Suprapubic skin (tissue), 4 donors: ENCODE results near the gene LRRC61. TPM values are rescaled to one million over a fixed set of nuclear protein-coding genes. Genes with fewer than 3 reads are reported as not detected.
"Not testable (repeated sequence)": the region's sequence is repeated elsewhere in the genome, so short reads cannot be mapped to it uniquely, and the experiment has no call there.

Source experiments
- DNase-seq, 2 donors: peaks; one replicate each; pipeline ENCODE4 v3.0.0-alpha.2; 2019; ENCODE audit warnings: low spot score in 2 of 2
- H3K27ac ChIP-seq: fragments of 200-600 bp; sonication (generic); one replicate; pipeline ENCODE4 v1.5.1; 2019
- H3K27me3 ChIP-seq: fragments of 200-600 bp; sonication (generic); one replicate; pipeline ENCODE4 v1.5.1; 2019
- H3K36me3 ChIP-seq: fragments of 200-600 bp; sonication (generic); one replicate; pipeline ENCODE4 v1.5.1; 2019
- H3K4me1 ChIP-seq: fragments of 200-600 bp; sonication (generic); one replicate; pipeline ENCODE4 v1.5.1; 2019
- H3K4me3 ChIP-seq: fragments of 200-600 bp; sonication (generic); one replicate; pipeline ENCODE4 v1.5.1; 2019; ENCODE audit warnings: mild to moderate bottlenecking
- H3K9me3 ChIP-seq: fragments of 200-600 bp; sonication (generic); one replicate; pipeline ENCODE4 v1.5.1; 2019
- CTCF ChIP-seq, 2 donors: fragments of 200-600 bp in 1 of 2; fragments of 450-650 bp in 1 of 2; sonication (generic) in 1 of 2; IDR thresholded peaks; one replicate each; pipeline ENCODE4 v1.5.1; 2016 to 2019; ENCODE audit warnings: antibody characterized with exemption in 2 of 2, mild to moderate bottlenecking in 1 of 2, moderate library complexity in 1 of 2
- EP300 ChIP-seq: sonication (generic); formaldehyde crosslinking; IDR thresholded peaks from one replicate; pipeline ENCODE4 v1.6.1; 2017; ENCODE audit warnings: antibody characterized with exemption
- POLR2A ChIP-seq, 2 donors: fragments of 450-650 bp; IDR thresholded peaks; one replicate each; pipeline ENCODE4 v1.6.1; 2017; ENCODE audit warnings: antibody characterized with exemption in 2 of 2, mild to moderate bottlenecking in 2 of 2, moderate library complexity in 2 of 2
- POLR2AphosphoS5 ChIP-seq, 3 donors: sonication (generic); formaldehyde crosslinking; IDR thresholded peaks; one replicate each; pipeline ENCODE4 v1.6.1; 2017; ENCODE audit warnings: antibody characterized with exemption in 3 of 3
- WGBS: methylation state at CpG from one replicate; pipeline ENCODE4 v1.1.5; 2018; 5-methylcytosine and 5-hydroxymethylcytosine counted together
- total RNA-seq, 4 donors: library from RNA; depleted of rRNA; stranded (reverse); fragments of >200 nt; gene quantifications; one replicate each; pipeline ENCODE4 v1.1.0, GENCODE V29; 2016

Gene LRRC61
- total RNA-seq, 4 donors from 2014 or later, result 7.9 to 29.0 (median 22.5) TPM

GRCh38 chr7:150385302-150385723 is 62.2 kb downstream of the LRRC61 start:
- no peaks in the 10 kb centered on the region for H3K27me3 ChIP-seq
- 70% methylated on average over 11 of the region's 14 CpGs for WGBS
- no peak for DNase-seq

GRCh38 chr7:150385884-150386283 is 62.7 kb downstream of the LRRC61 start:
- WGBS, result 55% methylated on average over 6 of the region's 6 CpGs
- not testable (repeated sequence) for DNase-seq, H3K9me3 ChIP-seq, H3K36me3 ChIP-seq, H3K27ac ChIP-seq, H3K27me3 ChIP-seq, H3K4me3 ChIP-seq
- H3K4me1 ChIP-seq, result peaks cover 27% of the 10 kb centered on the region

More at GRCh38 chr7:150385302-150385723, 62.2 kb downstream of the LRRC61 start:
- H3K9me3 ChIP-seq, result no peaks in the 10 kb centered on the region
- H3K36me3 ChIP-seq, result no peaks in the 10 kb centered on the region
- no peak for TF ChIP-seq CTCF (IDR thresholded peaks at IDR 0.05)
- no peak for TF ChIP-seq POLR2AphosphoS5 (IDR thresholded peaks at IDR 0.05)
- no peak for TF ChIP-seq EP300
- TF ChIP-seq POLR2A (IDR thresholded peaks at IDR 0.05), result no peak
- H3K27ac ChIP-seq, result no peak overlapping the region
- peaks cover 30% of the 10 kb centered on the region for H3K4me1 ChIP-seq
- H3K4me3 ChIP-seq, result no peak overlapping the region

Other genes with a start within 250 kb of the LRRC61 start
- 10 to 100 TPM; 10.4 to 16.5 (median 13.1) TPM for gene ACTR3C, start 190 bp downstream of the LRRC61 start, total RNA-seq
- 10 to 100 TPM; 12.8 to 23.4 (median 16.5) TPM for gene RARRES2, start 18.3 kb downstream of the LRRC61 start, total RNA-seq
- 10 to 100 TPM; 56.1 to 75.5 (median 73.7) TPM for gene REPIN1, start 45.5 kb downstream of the LRRC61 start, total RNA-seq
- 1 to 10 TPM; 1.6 to 3.9 (median 2.6) TPM for gene ZNF775, start 56.0 kb downstream of the LRRC61 start, total RNA-seq
- gene GIMAP8, start 127.3 kb downstream of the LRRC61 start, total RNA-seq, result 1 to 10 TPM; 1.5 to 5.6 (median 3.2) TPM
- 10 to 100 TPM in 1 of 4 donors, 1 to 10 TPM in 3; 1.4 to 10.8 (median 4.9) TPM for gene GIMAP7, start 191.5 kb downstream of the LRRC61 start, total RNA-seq
- gene GIMAP4, start 244.0 kb downstream of the LRRC61 start, total RNA-seq, result 10 to 100 TPM in 2 of 4 donors, 1 to 10 TPM in 2; 6.5 to 12.5 (median 9.3) TPM